NCI-H128 (cell line): Measurements from ENCODE around the gene PLG.
"Not testable (repeated sequence)": the region's sequence is repeated elsewhere in the genome, so short reads cannot be mapped to it uniquely, and the experiment has no call there.

Experiments used
- DNase-seq: peaks from one replicate; lab custom pipeline; 2025; ENCODE audit not compliant: unreplicated experiment; lab: John Stamatoyannopoulos, UW

PLG gene

GRCh38 chr6:160697826-160698225 is 4.2 kb upstream of the PLG start:
- no peak for DNase-seq

GRCh38 chr6:160704688-160705087 is 2.6 kb downstream of the PLG start:
- DNase-seq = not testable (repeated sequence)

- DNase-seq = not testable (repeated sequence)
Observed at GRCh38 chr6:160708993-160709392, 6.9 kb downstream of the PLG start.

- DNase-seq = no peak
Observed at GRCh38 chr6:160714731-160715316, 12.8 kb downstream of the PLG start.

GRCh38 chr6:160730911-160731310 is 28.9 kb downstream of the PLG start:
- DNase-seq = no peak

- peak; percentile 37 for DNase-seq
Observed at GRCh38 chr6:160733050-160733646, 31.1 kb downstream of the PLG start.

- DNase-seq = no peak
Observed at GRCh38 chr6:160734627-160735026, 32.6 kb downstream of the PLG start.

GRCh38 chr6:160735523-160735922 is 33.5 kb downstream of the PLG start:
- DNase-seq = no peak

GRCh38 chr6:160737934-160738333 is 35.9 kb downstream of the PLG start:
- no peak for DNase-seq

- DNase-seq = no peak
Observed at GRCh38 chr6:160739955-160740354, 37.9 kb downstream of the PLG start.

GRCh38 chr6:160741012-160741411 is 39.0 kb downstream of the PLG start:
- not testable (repeated sequence) for DNase-seq

GRCh38 chr6:160742090-160742489 is 40.0 kb downstream of the PLG start:
- DNase-seq = no peak

GRCh38 chr6:160750276-160750689 is 48.2 kb downstream of the PLG start:
- DNase-seq = no peak

- not testable (repeated sequence) for DNase-seq
Observed at GRCh38 chr6:160753211-160753610, 51.2 kb downstream of the PLG start.

GRCh38 chr6:160755165-160755564 is 53.1 kb downstream of the PLG start:
- DNase-seq = no peak

GRCh38 chr6:160756021-160756420 is 54.0 kb downstream of the PLG start:
- DNase-seq = no peak

GRCh38 chr6:160756871-160757270 is 54.8 kb downstream of the PLG start:
- no peak for DNase-seq

GRCh38 chr6:160764847-160765246 is 62.8 kb downstream of the PLG start:
- no peak for DNase-seq

GRCh38 chr6:160765412-160765811 is 63.4 kb downstream of the PLG start:
- no peak for DNase-seq

GRCh38 chr6:160766657-160766988 is 64.6 kb downstream of the PLG start:
- no peak for DNase-seq

- peak; percentile 33 for DNase-seq
Observed at GRCh38 chr6:160766989-160767646, 65.1 kb downstream of the PLG start.

GRCh38 chr6:160767647-160768019 is 65.6 kb downstream of the PLG start:
- DNase-seq = no peak

GRCh38 chr6:160768101-160768500 is 66.1 kb downstream of the PLG start:
- DNase-seq = no peak
